ENCODE data around the gene AGTR1. TPM values are rescaled to one million over a fixed set of nuclear protein-coding genes. Genes with fewer than 3 reads are reported as not detected.

AGTR1 gene
- total and polyA plus RNA-seq, 2 donors (not counting 3 experiments of a cell fraction or from before 2014, with no cell fraction given) = not detected

GRCh38 chr3:148657470-148657869, 40.2 kb upstream of the AGTR1 start:
- no peaks in the 10 kb centered on the region for H3K36me3 ChIP-seq (ENCODE audit: control insufficient read depth in 2 of 2, extremely low read depth in 1 of 2, insufficient read depth in 2 of 2, low read length in 2 of 2)
- intact Hi-C loops (cut with micrococcal nuclease) (no loop called here), dilution Hi-C loops (cut with MboI; ENCODE audit: extremely low pct_ligation_motif_present, low sequenced_read_pairs) (no loop called here)
- no peak for FAIRE-seq
- DNase-seq (ENCODE audit: low read depth, low spot score) = no peak
- no peaks in the 10 kb centered on the region for H3K79me2 ChIP-seq (ENCODE audit: control insufficient read depth, insufficient read depth, low read length)
- no peaks in the 10 kb centered on the region for H3K4me1 ChIP-seq (ENCODE audit: control insufficient read depth, extremely low read depth, insufficient read depth, low read length)
- H4K20me1 ChIP-seq (replicated peaks; ENCODE audit: control insufficient read depth, extremely low read depth, insufficient read depth, low read length) = no peaks in the 10 kb centered on the region
- no peaks in the 10 kb centered on the region for H3K9me1 ChIP-seq (replicated peaks; ENCODE audit: control insufficient read depth, extremely low read depth, insufficient read depth, low read length)
- H3K4me2 ChIP-seq (ENCODE audit: insufficient read depth, low read length) = no peak overlapping the region
- TF ChIP-seq FOS (IDR thresholded peaks at IDR 0.05; ENCODE audit: borderline replicate concordance, insufficient read depth, low read length) (no peak), POLR2A (IDR thresholded peaks at IDR 0.05; ENCODE audit: low read depth, low read length) (no peak), MYC (IDR thresholded peaks at IDR 0.05; ENCODE audit: low read depth, low read length) (no peak), CTCF (IDR thresholded peaks at IDR 0.05; ENCODE audit: extremely low read depth in 1 of 2, insufficient read depth in 1 of 2, low read depth in 1 of 2, low read length in 2 of 2) (no peak), EZH2 (IDR thresholded peaks at IDR 0.05; ENCODE audit: borderline replicate concordance, low read depth, low read length, severe bottlenecking) (no peak), GATA2 (IDR thresholded peaks at IDR 0.05; ENCODE audit: insufficient read depth, insufficient read length, low read depth, low read length) (no peak)
- TF ChIP-seq, protein P1, sequence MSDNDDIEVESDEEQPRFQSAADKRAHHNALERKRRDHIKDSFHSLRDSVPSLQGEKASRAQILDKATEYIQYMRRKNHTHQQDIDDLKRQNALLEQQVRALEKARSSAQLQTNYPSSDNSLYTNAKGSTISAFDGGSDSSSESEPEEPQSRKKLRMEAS (IDR thresholded peaks at IDR 0.05; ENCODE audit: insufficient read depth, insufficient read length) = no peak
- no peak overlapping the region for H3K9ac ChIP-seq (replicated peaks; ENCODE audit: extremely low read depth, insufficient read depth, low read length)
- no peak overlapping the region for H3K27ac ChIP-seq (ENCODE audit: insufficient read depth, low read depth, low read length)
- no peaks in the 10 kb centered on the region for H3K27me3 ChIP-seq (ENCODE audit: control insufficient read depth in 2 of 2, insufficient read depth in 2 of 2, low read length in 2 of 2)
- BruUV-seq (replicated peaks) = no TSS peak
- H3K4me3 ChIP-seq (replicated peaks in 1 of 3; ENCODE audit: insufficient read depth in 1 of 3, low read depth in 1 of 3, low read length in 3 of 3) = no peak overlapping the region
- H2AFZ ChIP-seq (ENCODE audit: low read depth, low read length) = no peak overlapping the region
- no peaks in the 10 kb centered on the region for H3K9me3 ChIP-seq (replicated peaks; ENCODE audit: control insufficient read depth, insufficient read depth, low read length)
- CTCF ChIA-PET = no interaction called here
- POLR2A ChIA-PET = no interaction called here

Data from endothelial cell of umbilical vein (primary cell).